Lower lobe of right lung (tissue), 2 donors: ENCODE results near the gene ZNF462. TPM values are rescaled to one million over a fixed set of nuclear protein-coding genes. Genes with fewer than 3 reads are reported as not detected.
"Not testable (repeated sequence)": the region's sequence is repeated elsewhere in the genome, so short reads cannot be mapped to it uniquely, and the experiment has no call there.

Source experiments
- ATAC-seq, 2 donors: fragments of 200-7000 bp; cut with Tn5 transposase; one replicate each; pipeline ENCODE4 v1.9.1; 2020 to 2022; ENCODE audit warnings: mild to moderate bottlenecking in 2 of 2, moderate library complexity in 2 of 2
- DNase-seq: peaks from one replicate; pipeline ENCODE4 v3.0.0-alpha.2; 2020
- H3K27ac ChIP-seq: fragments of 200-600 bp; one replicate; pipeline ENCODE4 v1.8.0; 2022
- H3K27me3 ChIP-seq: fragments of 200-600 bp; one replicate; pipeline ENCODE4 v1.8.0; 2022; ENCODE audit warnings: low read depth
- H3K36me3 ChIP-seq: fragments of 200-600 bp; one replicate; pipeline ENCODE4 v1.8.0; 2022; ENCODE audit warnings: mild to moderate bottlenecking
- H3K4me1 ChIP-seq: fragments of 200-600 bp; one replicate; pipeline ENCODE4 v1.8.0; 2022
- H3K4me3 ChIP-seq: fragments of 200-600 bp; one replicate; pipeline ENCODE4 v1.8.0; 2022; ENCODE audit warnings: mild to moderate bottlenecking
- H3K9me3 ChIP-seq: fragments of 200-600 bp; one replicate; pipeline ENCODE4 v1.8.0; 2022
- intact Hi-C: fragments of 100-400 bp; cut with DNase I; formaldehyde crosslinking; loops from one replicate; pipeline ENCODE4 v1.11.0; 2022
- total RNA-seq: library from RNA; stranded (reverse); fragmentation: NEBNext Ultra II Directional; extraction: Animal tissue kit (Norgen Biotek cat#: 25700); gene quantifications from one replicate; pipeline ENCODE4 v1.2.1, GENCODE V29; 2021
- TF ChIP-seq, protein P1 (sequence below): fragments of 200-600 bp; IDR thresholded peaks from one replicate; pipeline ENCODE4 v1.8.0; 2022; ENCODE audit warnings: antibody characterized with exemption, mild to moderate bottlenecking
- donor health status: DM: no; HTN: yes; CAD: no; lungs with severe emphysema.

Gene ZNF462
- total RNA-seq, 1 donor from 2014 or later, result 24.4 TPM

DNA sequence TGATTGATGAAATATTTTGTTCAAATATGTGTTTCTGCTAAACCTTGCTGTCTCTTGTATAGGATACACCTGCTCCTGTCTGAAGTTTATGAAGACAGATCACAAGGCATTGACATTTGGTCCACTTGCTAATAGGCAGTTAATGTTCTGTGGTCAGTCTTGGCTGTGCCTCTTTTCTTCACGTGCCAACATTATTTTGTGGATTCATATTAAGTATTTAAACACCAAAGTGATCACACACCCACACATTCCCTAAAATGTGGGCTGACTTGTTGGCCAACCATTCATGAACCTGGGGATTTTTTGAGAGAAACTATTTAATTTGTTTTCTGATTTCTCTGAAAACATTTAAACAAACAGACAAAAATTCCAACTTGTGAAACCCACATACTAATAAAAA lies 33.7 kb downstream of the ZNF462 start:
- H3K36me3 ChIP-seq, result no peaks in the 10 kb centered on the region
- DNase-seq (no peak), ATAC-seq (no peak)
- no peak overlapping the region for H3K4me3 ChIP-seq
- TF ChIP-seq, protein P1, sequence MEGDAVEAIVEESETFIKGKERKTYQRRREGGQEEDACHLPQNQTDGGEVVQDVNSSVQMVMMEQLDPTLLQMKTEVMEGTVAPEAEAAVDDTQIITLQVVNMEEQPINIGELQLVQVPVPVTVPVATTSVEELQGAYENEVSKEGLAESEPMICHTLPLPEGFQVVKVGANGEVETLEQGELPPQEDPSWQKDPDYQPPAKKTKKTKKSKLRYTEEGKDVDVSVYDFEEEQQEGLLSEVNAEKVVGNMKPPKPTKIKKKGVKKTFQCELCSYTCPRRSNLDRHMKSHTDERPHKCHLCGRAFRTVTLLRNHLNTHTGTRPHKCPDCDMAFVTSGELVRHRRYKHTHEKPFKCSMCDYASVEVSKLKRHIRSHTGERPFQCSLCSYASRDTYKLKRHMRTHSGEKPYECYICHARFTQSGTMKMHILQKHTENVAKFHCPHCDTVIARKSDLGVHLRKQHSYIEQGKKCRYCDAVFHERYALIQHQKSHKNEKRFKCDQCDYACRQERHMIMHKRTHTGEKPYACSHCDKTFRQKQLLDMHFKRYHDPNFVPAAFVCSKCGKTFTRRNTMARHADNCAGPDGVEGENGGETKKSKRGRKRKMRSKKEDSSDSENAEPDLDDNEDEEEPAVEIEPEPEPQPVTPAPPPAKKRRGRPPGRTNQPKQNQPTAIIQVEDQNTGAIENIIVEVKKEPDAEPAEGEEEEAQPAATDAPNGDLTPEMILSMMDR, result no peak
- no peaks in the 10 kb centered on the region for H3K9me3 ChIP-seq
- intact Hi-C loops, result no loop called here
- H3K27me3 ChIP-seq, result no peaks in the 10 kb centered on the region
- no peak overlapping the region for H3K27ac ChIP-seq
- peaks cover 13% of the 10 kb centered on the region for H3K4me1 ChIP-seq

DNA sequence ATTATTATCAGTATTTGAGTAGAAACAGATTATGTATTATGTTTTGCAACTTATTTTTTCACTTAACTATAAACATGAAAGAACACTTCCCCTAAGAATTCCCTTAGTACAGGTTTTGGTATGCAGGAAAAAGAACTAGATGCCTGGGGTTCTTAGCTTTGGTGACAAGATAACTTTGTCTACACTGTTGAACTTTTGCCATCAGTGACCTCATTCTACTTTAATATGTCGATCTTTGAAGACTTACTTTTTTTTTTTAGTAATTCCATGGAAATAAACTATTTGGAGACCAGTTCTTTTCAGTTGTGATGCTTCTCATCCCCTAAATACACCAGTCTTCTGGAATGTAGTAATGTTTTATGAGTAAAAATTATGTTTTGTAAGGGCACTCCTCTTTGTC lies 34.3 kb downstream of the ZNF462 start:
- H3K9me3 ChIP-seq, result no peaks in the 10 kb centered on the region
- H3K36me3 ChIP-seq, result no peaks in the 10 kb centered on the region
- no peak for ATAC-seq
- no peak for DNase-seq
- TF ChIP-seq, protein P1, result no peak
- no peaks in the 10 kb centered on the region for H3K27me3 ChIP-seq
- peaks cover 13% of the 10 kb centered on the region for H3K4me1 ChIP-seq
- intact Hi-C loops, result no loop called here
- no peak overlapping the region for H3K27ac ChIP-seq
- no peak overlapping the region for H3K4me3 ChIP-seq

DNA sequence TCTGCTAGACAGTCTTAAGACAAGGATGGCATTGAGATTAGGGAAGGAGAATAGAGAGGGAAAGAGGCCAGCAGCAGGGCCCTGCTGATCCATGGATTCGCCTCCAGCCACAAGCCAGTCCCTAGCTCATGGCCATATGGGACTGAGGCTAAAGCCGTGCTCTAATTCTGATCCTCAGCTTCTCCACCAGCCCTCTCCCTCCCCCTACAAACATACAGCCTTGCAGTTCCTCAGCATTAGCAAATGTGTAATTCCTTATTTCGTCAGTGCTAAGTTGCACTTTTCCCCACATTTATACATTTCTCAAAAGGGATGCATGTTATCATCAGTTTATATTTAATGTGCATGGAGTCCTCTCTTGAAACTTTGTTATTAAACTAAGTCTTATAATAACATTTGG lies 34.8 kb downstream of the ZNF462 start:
- H3K4me3 ChIP-seq, result no peak overlapping the region
- no peak for DNase-seq
- no peaks in the 10 kb centered on the region for H3K27me3 ChIP-seq
- intact Hi-C loops, result no loop called here
- peaks cover 12% of the 10 kb centered on the region for H3K4me1 ChIP-seq
- H3K36me3 ChIP-seq, result no peaks in the 10 kb centered on the region
- H3K9me3 ChIP-seq, result no peaks in the 10 kb centered on the region
- H3K27ac ChIP-seq, result no peak overlapping the region
- TF ChIP-seq, protein P1, result no peak
- ATAC-seq, result no peak

DNA sequence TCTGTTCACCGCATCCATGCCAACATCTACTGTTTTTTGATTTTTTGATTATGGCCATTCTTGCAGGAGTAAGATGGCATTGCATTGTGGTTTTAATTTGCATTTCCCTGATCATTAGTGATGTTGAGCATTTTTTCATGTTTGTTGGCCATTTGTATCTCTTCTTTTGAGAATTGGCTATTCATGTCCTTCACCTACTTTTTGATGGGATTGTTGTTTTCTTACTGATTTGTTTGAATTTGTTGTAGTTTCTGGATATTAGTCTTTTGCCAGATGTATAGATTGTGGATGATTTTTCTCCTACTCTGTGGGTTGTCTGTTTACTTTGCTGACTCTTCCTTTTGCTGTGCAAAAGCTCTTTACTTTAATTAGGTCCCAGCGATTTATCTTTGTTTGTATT lies 37.6 kb downstream of the ZNF462 start:
- DNase-seq, intact Hi-C loops, ATAC-seq, H3K9me3 ChIP-seq, H3K4me1 ChIP-seq, H3K36me3 ChIP-seq, H3K4me3 ChIP-seq, H3K27me3 ChIP-seq, H3K27ac ChIP-seq: not testable (repeated sequence)

DNA sequence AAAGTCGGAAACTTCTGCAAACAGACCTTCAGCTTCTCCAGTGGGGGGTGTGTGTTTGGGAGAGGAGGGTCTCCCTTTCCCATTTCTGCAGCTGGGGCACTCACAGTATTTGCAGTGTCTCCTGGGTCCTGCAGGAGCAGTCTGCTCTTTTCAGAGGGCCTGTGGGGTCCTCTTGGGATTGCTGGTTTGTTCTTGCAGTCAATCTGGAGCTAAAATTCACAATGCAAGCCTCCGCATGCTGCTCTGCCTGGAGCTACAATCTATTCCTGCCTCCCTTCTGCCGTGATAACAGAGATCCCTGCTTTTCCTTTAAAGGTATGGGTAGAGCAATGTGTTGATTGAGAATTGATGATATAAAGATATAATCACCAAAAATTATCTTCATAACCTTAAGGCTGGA lies 43.2 kb downstream of the ZNF462 start:
- Histone ChIP-seq H3K36me3 (no peaks in the 10 kb centered on the region), H3K4me3 (no peak overlapping the region), H3K4me1 (no peaks in the 10 kb centered on the region), H3K9me3 (no peaks in the 10 kb centered on the region), H3K27ac (no peak overlapping the region), H3K27me3 (no peaks in the 10 kb centered on the region)
- TF ChIP-seq, protein P1, result no peak
- ATAC-seq (no peak), DNase-seq (no peak)
- intact Hi-C loops, result no loop called here

DNA sequence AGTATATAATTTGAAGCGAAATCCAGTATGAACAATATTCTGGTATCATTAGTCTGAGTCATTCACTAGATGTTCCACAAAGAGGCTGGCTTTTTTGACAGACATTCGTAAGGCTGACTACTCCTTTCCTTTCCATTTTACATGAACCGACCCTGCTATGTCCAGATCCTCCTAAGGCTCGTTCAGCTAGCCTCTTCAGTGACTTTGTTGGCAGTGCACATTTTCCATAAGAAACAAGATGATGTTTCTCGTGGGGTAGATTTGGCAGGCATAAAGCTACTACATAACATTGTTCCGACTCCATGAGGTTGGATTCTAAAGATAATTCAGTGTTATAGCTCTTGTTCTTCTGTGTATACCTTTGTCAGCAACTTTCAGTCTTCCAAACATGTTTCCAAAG lies 49.0 kb downstream of the ZNF462 start:
- ATAC-seq, result no peak
- no peak for DNase-seq
- no peak overlapping the region for H3K27ac ChIP-seq
- intact Hi-C loops, result no loop called here
- H3K27me3 ChIP-seq, result no peaks in the 10 kb centered on the region
- H3K9me3 ChIP-seq, result no peaks in the 10 kb centered on the region
- H3K36me3 ChIP-seq, result no peaks in the 10 kb centered on the region
- H3K4me1 ChIP-seq, result peaks cover 14% of the 10 kb centered on the region
- H3K4me3 ChIP-seq, result no peak overlapping the region
- TF ChIP-seq, protein P1, result no peak
